ENCODE results near the gene ZSCAN5A. TPM values are rescaled to one million over a fixed set of nuclear protein-coding genes. Genes with fewer than 3 reads are reported as not detected.
"Not testable (repeated sequence)": the region's sequence is repeated elsewhere in the genome, so short reads cannot be mapped to it uniquely, and the experiment has no call there.

Gene ZSCAN5A
- total and polyA plus RNA-seq, 2 of the 13 experiments (the other 11 are each of a cell fraction or from before 2014, with no cell fraction given) = 9.5 to 17.8 TPM

DNA sequence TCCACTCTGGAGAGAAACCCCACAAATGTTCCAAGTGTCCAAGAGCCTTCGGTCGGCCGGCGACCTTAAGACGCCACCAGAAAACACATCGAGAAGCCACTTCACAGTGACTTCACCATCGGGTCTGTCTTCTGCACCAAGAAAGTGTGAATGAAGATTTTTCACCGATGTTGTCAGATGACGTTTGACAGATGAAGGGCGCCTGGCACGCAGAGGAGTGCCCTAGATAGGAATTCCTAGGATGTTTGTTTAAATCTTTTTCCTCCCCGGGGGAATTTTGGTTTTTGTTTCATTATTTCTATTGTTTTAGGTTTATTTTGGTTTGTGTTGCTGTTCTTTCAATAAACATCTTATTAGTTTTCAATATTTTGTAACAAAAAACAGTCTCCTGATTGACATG lies 105.5 kb downstream of the ZSCAN5A start (continued):
- TF ChIP-seq, protein P1, sequence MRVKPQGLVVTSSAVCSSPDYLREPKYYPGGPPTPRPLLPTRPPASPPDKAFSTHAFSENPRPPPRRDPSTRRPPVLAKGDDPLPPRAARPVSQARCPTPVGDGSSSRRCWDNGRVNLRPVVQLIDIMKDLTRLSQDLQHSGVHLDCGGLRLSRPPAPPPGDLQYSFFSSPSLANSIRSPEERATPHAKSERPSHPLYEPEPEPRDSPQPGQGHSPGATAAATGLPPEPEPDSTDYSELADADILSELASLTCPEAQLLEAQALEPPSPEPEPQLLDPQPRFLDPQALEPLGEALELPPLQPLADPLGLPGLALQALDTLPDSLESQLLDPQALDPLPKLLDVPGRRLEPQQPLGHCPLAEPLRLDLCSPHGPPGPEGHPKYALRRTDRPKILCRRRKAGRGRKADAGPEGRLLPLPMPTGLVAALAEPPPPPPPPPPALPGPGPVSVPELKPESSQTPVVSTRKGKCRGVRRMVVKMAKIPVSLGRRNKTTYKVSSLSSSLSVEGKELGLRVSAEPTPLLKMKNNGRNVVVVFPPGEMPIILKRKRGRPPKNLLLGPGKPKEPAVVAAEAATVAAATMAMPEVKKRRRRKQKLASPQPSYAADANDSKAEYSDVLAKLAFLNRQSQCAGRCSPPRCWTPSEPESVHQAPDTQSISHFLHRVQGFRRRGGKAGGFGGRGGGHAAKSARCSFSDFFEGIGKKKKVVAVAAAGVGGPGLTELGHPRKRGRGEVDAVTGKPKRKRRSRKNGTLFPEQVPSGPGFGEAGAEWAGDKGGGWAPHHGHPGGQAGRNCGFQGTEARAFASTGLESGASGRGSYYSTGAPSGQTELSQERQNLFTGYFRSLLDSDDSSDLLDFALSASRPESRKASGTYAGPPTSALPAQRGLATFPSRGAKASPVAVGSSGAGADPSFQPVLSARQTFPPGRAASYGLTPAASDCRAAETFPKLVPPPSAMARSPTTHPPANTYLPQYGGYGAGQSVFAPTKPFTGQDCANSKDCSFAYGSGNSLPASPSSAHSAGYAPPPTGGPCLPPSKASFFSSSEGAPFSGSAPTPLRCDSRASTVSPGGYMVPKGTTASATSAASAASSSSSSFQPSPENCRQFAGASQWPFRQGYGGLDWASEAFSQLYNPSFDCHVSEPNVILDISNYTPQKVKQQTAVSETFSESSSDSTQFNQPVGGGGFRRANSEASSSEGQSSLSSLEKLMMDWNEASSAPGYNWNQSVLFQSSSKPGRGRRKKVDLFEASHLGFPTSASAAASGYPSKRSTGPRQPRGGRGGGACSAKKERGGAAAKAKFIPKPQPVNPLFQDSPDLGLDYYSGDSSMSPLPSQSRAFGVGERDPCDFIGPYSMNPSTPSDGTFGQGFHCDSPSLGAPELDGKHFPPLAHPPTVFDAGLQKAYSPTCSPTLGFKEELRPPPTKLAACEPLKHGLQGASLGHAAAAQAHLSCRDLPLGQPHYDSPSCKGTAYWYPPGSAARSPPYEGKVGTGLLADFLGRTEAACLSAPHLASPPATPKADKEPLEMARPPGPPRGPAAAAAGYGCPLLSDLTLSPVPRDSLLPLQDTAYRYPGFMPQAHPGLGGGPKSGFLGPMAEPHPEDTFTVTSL (CRISPR knock-in tag; IDR thresholded peaks at IDR 0.05; ENCODE audit: borderline replicate concordance) = no peak
- no peak for TF ChIP-seq GTF3A (CRISPR knock-in tag; conservative IDR thresholded peaks at IDR 0.05)
- no peak for TF ChIP-seq ZNF274 (CRISPR knock-in tag; IDR thresholded peaks at IDR 0.05)
- no peak for TF ChIP-seq ZNF616 (CRISPR knock-in tag; IDR thresholded peaks at IDR 0.05; ENCODE audit: low read depth)
- no peak for TF ChIP-seq KDM3A (CRISPR knock-in tag; IDR thresholded peaks at IDR 0.05; ENCODE audit: low read depth)
- TF ChIP-seq MAX (IDR thresholded peaks at IDR 0.05) = no peak
- TF ChIP-seq ZNF142 (CRISPR knock-in tag; IDR thresholded peaks at IDR 0.05) = no peak
- no peak for TF ChIP-seq ZKSCAN5 (CRISPR knock-in tag; IDR thresholded peaks at IDR 0.05)

- H3K27ac ChIP-seq (ENCODE audit: extremely low read length, insufficient read depth, low read length); POLR2A ChIA-PET; intact Hi-C loops (cut with micrococcal nuclease; ENCODE audit: unreplicated experiment); H4K20me1 ChIP-seq (ENCODE audit: insufficient read depth, low read length); in situ Hi-C loops (cut with HindIII; ENCODE audit: extremely low pct_ligation_motif_present, low pct_unique_long_range_greater_than_20kb); ATAC-seq; H3K36me3 ChIP-seq (replicated peaks in 1 of 2; ENCODE audit: control insufficient read depth in 1 of 2, insufficient read depth in 2 of 2, low read length in 2 of 2); H2AFZ ChIP-seq (ENCODE audit: low read length); H3K9ac ChIP-seq (ENCODE audit: insufficient read depth, low read depth, low read length); FAIRE-seq; H3K9me3 ChIP-seq (ENCODE audit: low read length); CTCF ChIA-PET (ENCODE audit: low intra/inter-chr PET ratio, low total read pairs); H3K4me2 ChIP-seq (ENCODE audit: low read depth, low read length); H3K4me3 ChIP-seq (replicated peaks in 1 of 3; ENCODE audit: insufficient read depth in 1 of 3, low read depth in 2 of 3, low read length in 3 of 3); DNase-seq (ENCODE audit: low spot score); H3K79me2 ChIP-seq (ENCODE audit: insufficient read depth, low read length); H3K4me1 ChIP-seq (ENCODE audit: insufficient read depth, low read length); BruUV-seq (replicated peaks): not testable (repeated sequence)
- 56% methylated on average over 4 of the region's 5 CpGs for whole genome bisulfite sequencing (ENCODE audit: low lambda C conversion rate)
- H3K27me3 ChIP-seq (ENCODE audit: control insufficient read depth in 1 of 2, insufficient read depth in 2 of 2, low read length in 2 of 2) = peaks cover 0 to 13% of the 10 kb centered on the region in 2 experiments; a peak in 2 of 5 replicates
Observed at GRCh38 chr19:56207581-56207980, 107.1 kb downstream of the ZSCAN5A start.

All from HepG2 (cell line).